ENCODE data around the gene TM4SF4.

DNA sequence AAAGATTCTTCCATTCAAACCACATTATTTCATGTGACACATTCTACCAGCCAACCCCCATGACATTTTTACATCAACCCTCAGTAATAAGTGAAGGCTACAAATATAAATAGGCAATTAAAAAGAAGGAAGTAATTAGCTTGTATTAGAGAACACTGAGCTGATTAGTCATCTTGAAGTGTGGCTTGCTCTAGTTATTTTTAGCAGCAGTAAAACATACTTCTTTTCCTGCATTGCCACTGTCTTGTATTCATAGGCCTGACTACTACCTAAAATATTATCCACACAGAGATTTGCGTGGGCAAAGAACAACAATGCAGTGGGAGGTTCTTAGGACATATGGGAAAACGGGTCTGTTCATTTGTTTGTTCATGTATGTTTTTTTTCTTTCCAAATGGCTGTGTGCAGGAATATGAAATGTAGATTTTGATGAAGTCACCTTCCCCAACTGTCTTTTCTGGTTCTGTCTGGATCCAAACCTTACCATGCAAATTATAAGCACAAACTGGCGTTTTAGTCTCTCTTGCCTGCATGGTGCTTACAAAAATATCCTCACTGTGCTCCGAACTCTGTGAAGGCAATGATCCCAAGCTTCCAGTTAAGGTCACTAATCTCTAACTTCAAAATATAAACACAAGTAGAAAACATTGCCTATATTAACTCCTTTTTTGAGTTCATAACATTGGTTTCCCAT lies 31.5 kb upstream of the TM4SF4 start:
- TF ChIP-seq, protein P1, sequence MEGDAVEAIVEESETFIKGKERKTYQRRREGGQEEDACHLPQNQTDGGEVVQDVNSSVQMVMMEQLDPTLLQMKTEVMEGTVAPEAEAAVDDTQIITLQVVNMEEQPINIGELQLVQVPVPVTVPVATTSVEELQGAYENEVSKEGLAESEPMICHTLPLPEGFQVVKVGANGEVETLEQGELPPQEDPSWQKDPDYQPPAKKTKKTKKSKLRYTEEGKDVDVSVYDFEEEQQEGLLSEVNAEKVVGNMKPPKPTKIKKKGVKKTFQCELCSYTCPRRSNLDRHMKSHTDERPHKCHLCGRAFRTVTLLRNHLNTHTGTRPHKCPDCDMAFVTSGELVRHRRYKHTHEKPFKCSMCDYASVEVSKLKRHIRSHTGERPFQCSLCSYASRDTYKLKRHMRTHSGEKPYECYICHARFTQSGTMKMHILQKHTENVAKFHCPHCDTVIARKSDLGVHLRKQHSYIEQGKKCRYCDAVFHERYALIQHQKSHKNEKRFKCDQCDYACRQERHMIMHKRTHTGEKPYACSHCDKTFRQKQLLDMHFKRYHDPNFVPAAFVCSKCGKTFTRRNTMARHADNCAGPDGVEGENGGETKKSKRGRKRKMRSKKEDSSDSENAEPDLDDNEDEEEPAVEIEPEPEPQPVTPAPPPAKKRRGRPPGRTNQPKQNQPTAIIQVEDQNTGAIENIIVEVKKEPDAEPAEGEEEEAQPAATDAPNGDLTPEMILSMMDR (IDR thresholded peaks at IDR 0.05; ENCODE audit: low read length): no peak
- TF ChIP-seq EZH2 (optimal IDR thresholded peaks at IDR 0.05; ENCODE audit: low read depth, low read length) (no peak), EZH2phosphoT487 (IDR thresholded peaks at IDR 0.05; ENCODE audit: low read length) (no peak)
